T follicular helper cell (primary cell): ENCODE measurements around the gene PIK3R5.
A peak's percentile ranks its signal among the peaks of the same experiment; 100 is the strongest.
"Not testable (repeated sequence)": the region's sequence is repeated elsewhere in the genome, so short reads cannot be mapped to it uniquely, and the experiment has no call there.

Source experiments
- DNase-seq: peaks from one replicate; pipeline ENCODE4 v3.0.0-alpha.2; 2020; ENCODE audit warnings: low read depth
- total RNA-seq, 2 experiments: gene quantifications; one replicate each; lab custom pipeline; 2026; lab: John Stamatoyannopoulos, UW

Gene PIK3R5
- total RNA-seq, result 50.1 to 176 reads per million in 2 experiments

GRCh38 chr17:8965394-8966168, at the start of gene PIK3R5:
TSS of gene PIK3R5 (minus strand) at chr17:8965707. CDS start at chr17:8911494, 54,213 bp downstream.
- peak; percentile 78 for DNase-seq

- no peak for DNase-seq
Observed at GRCh38 chr17:9011001-9011400, 45.5 kb upstream of the PIK3R5 start.

GRCh38 chr17:9009737-9010136, 44.2 kb upstream of the PIK3R5 start:
- DNase-seq, result no peak

GRCh38 chr17:9009096-9009495, 43.6 kb upstream of the PIK3R5 start:
- no peak for DNase-seq

- no peak for DNase-seq
Observed at GRCh38 chr17:9007052-9007714, 41.7 kb upstream of the PIK3R5 start.

GRCh38 chr17:9006175-9006767, 40.8 kb upstream of the PIK3R5 start:
- DNase-seq, result no peak

- no peak for DNase-seq
Observed at GRCh38 chr17:9004961-9005285, 39.4 kb upstream of the PIK3R5 start.

- no peak for DNase-seq
Observed at GRCh38 chr17:9004132-9004960, 38.8 kb upstream of the PIK3R5 start.

- DNase-seq, result no peak
Observed at GRCh38 chr17:9003355-9004131, 38.0 kb upstream of the PIK3R5 start.

GRCh38 chr17:9002606-9003354, 37.3 kb upstream of the PIK3R5 start:
- no peak for DNase-seq

- no peak for DNase-seq
Observed at GRCh38 chr17:9002227-9002605, 36.7 kb upstream of the PIK3R5 start.

GRCh38 chr17:9001559-9001958, 36.1 kb upstream of the PIK3R5 start:
- no peak for DNase-seq

GRCh38 chr17:8997994-8998628, 32.6 kb upstream of the PIK3R5 start:
- DNase-seq, result peak; percentile 66

- DNase-seq, result no peak
Observed at GRCh38 chr17:8995711-8996110, 30.2 kb upstream of the PIK3R5 start.

- peak; percentile 14 for DNase-seq
Observed at GRCh38 chr17:8994319-8994718, 28.8 kb upstream of the PIK3R5 start.

- DNase-seq, result peak; percentile 45
Observed at GRCh38 chr17:8991514-8992285, 26.2 kb upstream of the PIK3R5 start.

- not testable (repeated sequence) for DNase-seq
Observed at GRCh38 chr17:8988263-8988935, 22.9 kb upstream of the PIK3R5 start.

- no peak for DNase-seq
Observed at GRCh38 chr17:8986295-8986694, 20.8 kb upstream of the PIK3R5 start.
